Astrocyte of the spinal cord (primary cell): Measurements from ENCODE around the gene SLC66A1.

Source experiments
- DNase-seq: peaks from one replicate; pipeline ENCODE4 v3.0.0; 2011; ENCODE audit warnings: low read depth, low spot score
- H3K4me3 ChIP-seq: 2 replicates; pipeline ENCODE4 v1.5.1; 2011; ENCODE audit warnings: low read depth, mild to moderate bottlenecking, low read length, moderate library complexity
- in situ Hi-C: cut with HindIII; loops from 2 replicates; pipeline ENCODE4 v1.10.0; 2017; ENCODE audit warnings: low sequenced_read_pairs
- TF ChIP-seq, protein P1 (sequence below): IDR thresholded peaks from 2 replicates; pipeline ENCODE4 v1.5.1; 2012; ENCODE audit warnings: low read depth, mild to moderate bottlenecking, low read length, inconsistent platforms

The SLC66A1 gene

GRCh38 chr1:19377812-19378718 is 65.9 kb downstream of the SLC66A1 start:
- no peak overlapping the region for H3K4me3 ChIP-seq
- DNase-seq: no peak
- TF ChIP-seq, protein P1, sequence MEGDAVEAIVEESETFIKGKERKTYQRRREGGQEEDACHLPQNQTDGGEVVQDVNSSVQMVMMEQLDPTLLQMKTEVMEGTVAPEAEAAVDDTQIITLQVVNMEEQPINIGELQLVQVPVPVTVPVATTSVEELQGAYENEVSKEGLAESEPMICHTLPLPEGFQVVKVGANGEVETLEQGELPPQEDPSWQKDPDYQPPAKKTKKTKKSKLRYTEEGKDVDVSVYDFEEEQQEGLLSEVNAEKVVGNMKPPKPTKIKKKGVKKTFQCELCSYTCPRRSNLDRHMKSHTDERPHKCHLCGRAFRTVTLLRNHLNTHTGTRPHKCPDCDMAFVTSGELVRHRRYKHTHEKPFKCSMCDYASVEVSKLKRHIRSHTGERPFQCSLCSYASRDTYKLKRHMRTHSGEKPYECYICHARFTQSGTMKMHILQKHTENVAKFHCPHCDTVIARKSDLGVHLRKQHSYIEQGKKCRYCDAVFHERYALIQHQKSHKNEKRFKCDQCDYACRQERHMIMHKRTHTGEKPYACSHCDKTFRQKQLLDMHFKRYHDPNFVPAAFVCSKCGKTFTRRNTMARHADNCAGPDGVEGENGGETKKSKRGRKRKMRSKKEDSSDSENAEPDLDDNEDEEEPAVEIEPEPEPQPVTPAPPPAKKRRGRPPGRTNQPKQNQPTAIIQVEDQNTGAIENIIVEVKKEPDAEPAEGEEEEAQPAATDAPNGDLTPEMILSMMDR: no peak
- in situ Hi-C loops: no loop called here
